Loucy (cell line): ENCODE results near the gene VKORC1.

Experiments
- H2AFZ ChIP-seq: fragments of 200-600 bp; sonication (generic); 2 replicates; pipeline ENCODE4 v1.6.0; 2016; ENCODE audit warnings: antibody characterized with exemption, mild to moderate bottlenecking, low read length, moderate library complexity
- H3F3A ChIP-seq: fragments of 200-600 bp; 2 replicates; pipeline ENCODE4 v1.6.0; 2016; ENCODE audit warnings: antibody characterized with exemption, low read depth, mild to moderate bottlenecking
- H3K27me3 ChIP-seq: fragments of 200-600 bp; sonication (generic); 2 replicates; pipeline ENCODE4 v1.6.1; 2014; ENCODE audit warnings: low read length, mild to moderate bottlenecking; ENCODE audit not compliant: insufficient read depth, poor library complexity, severe bottlenecking
- H3K36me3 ChIP-seq: fragments of 200-600 bp; sonication (generic); 2 replicates; pipeline ENCODE4 v1.6.1; 2016; ENCODE audit warnings: low read length; ENCODE audit not compliant: insufficient read depth
- H3K4me1 ChIP-seq: fragments of 200-600 bp; sonication (generic); 2 replicates; pipeline ENCODE4 v1.5.1; 2014; ENCODE audit warnings: low read length, mild to moderate bottlenecking; ENCODE audit not compliant: insufficient read depth, poor library complexity, severe bottlenecking
- H3K4me2 ChIP-seq: fragments of 200-600 bp; sonication (generic); 2 replicates; pipeline ENCODE4 v1.6.0; 2014; ENCODE audit warnings: antibody characterized with exemption, low read length, low read depth, mild to moderate bottlenecking; ENCODE audit not compliant: poor library complexity, severe bottlenecking
- H3K4me3 ChIP-seq: fragments of 200-600 bp; sonication (generic); 2 replicates; pipeline ENCODE4 v1.5.1; 2014; ENCODE audit warnings: low read length, mild to moderate bottlenecking, mixed read lengths; ENCODE audit not compliant: poor library complexity, severe bottlenecking
- H3K79me2 ChIP-seq: fragments of 200-600 bp; sonication (generic); 2 replicates; pipeline ENCODE4 v1.6.1; 2014; ENCODE audit warnings: low read length; ENCODE audit not compliant: insufficient read depth
- H3K9ac ChIP-seq: fragments of 200-600 bp; sonication (generic); 2 replicates; pipeline ENCODE4 v1.6.0; 2014; ENCODE audit warnings: mild to moderate bottlenecking, low read depth, low read length, moderate library complexity; ENCODE audit not compliant: poor library complexity, severe bottlenecking
- H3K9me2 ChIP-seq: fragments of 200-600 bp; sonication (generic); replicated peaks from 2 replicates; pipeline ENCODE4 v1.6.1; 2016; ENCODE audit warnings: low read depth, low read length, mixed read lengths
- H3K9me3 ChIP-seq: fragments of 200-600 bp; sonication (generic); 2 replicates; pipeline ENCODE4 v1.6.1; 2014; ENCODE audit warnings: mild to moderate bottlenecking, antibody characterized with exemption, low read length, low read depth; ENCODE audit not compliant: insufficient read depth
- H4K20me1 ChIP-seq: fragments of 200-600 bp; sonication (generic); 2 replicates; pipeline ENCODE4 v1.6.0; 2014; ENCODE audit warnings: antibody characterized with exemption, low read length, mild to moderate bottlenecking; ENCODE audit not compliant: insufficient read depth, poor library complexity, severe bottlenecking
- CTCF ChIP-seq: fragments of 200-600 bp; sonication (generic); conservative IDR thresholded peaks from 2 replicates; pipeline ENCODE4 v1.5.1; 2014; ENCODE audit warnings: mild to moderate bottlenecking, antibody characterized with exemption, low read length
- EZH2phosphoT487 ChIP-seq: fragments of 200-600 bp; IDR thresholded peaks from 2 replicates; pipeline ENCODE4 v1.6.1; 2018; ENCODE audit warnings: antibody characterized with exemption, mild to moderate bottlenecking, moderate library complexity, borderline replicate concordance

Gene VKORC1

DNA sequence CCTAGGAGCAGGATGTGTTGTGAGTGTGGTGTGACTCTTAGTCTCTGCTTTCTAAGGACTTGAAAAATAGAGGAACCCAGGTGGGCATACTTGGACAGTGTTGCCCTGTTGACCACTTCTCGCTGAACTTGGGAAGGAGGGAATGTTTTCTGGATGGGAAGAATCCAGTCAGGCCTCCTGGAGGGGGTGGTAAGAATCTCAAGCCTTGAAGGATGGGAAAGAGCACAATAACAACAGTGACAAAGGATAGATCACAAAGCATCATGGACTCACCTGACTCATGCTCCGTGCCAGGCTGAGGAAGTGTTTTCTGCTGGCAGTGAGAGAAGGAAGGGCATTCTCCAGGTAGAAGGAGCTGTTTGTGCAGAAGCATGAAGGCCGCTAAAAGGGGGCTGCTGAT lies 31.2 kb upstream of the VKORC1 start:
- Histone ChIP-seq H3K79me2 (peaks cover 3% of the 10 kb centered on the region; the same call in 1 of the 2 replicates), H3K9me2 (no peaks in the 10 kb centered on the region), H3K36me3 (peaks cover 9% of the 10 kb centered on the region; the same call in 1 of the 2 replicates), H3F3A (no peaks in the 10 kb centered on the region), H4K20me1 (no peaks in the 10 kb centered on the region), H3K4me2 (no peak overlapping the region), H3K9me3 (no peaks in the 10 kb centered on the region), H3K9ac (no peak overlapping the region), H2AFZ (no peak overlapping the region), H3K4me1 (no peaks in the 10 kb centered on the region), H3K27me3 (no peaks in the 10 kb centered on the region), H3K4me3 (no peak overlapping the region)
- no peak for TF ChIP-seq CTCF

DNA sequence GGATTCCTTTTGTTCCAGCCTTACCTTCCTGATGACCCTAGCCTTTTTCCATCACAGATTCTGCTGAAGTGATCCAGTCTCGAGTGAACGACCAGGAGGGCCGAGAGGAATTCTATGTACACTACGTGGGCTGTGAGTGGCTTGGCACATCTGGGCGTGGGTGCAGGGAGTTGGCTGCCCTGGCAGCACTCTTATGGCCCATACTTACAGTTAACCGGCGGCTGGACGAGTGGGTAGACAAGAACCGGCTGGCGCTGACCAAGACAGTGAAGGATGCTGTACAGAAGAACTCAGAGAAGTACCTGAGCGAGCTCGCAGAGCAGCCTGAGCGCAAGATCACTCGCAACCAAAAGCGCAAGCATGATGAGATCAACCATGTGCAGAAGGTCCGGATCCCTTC lies 25.5 kb upstream of the VKORC1 start:
- Histone ChIP-seq H3F3A (no peaks in the 10 kb centered on the region), H3K4me3 (no peak overlapping the region), H3K27me3 (no peaks in the 10 kb centered on the region), H3K36me3 (peaks cover 19% of the 10 kb centered on the region; the same call in 1 of the 2 replicates), H3K79me2 (peaks cover 28% of the 10 kb centered on the region), H4K20me1 (peaks cover 21% of the 10 kb centered on the region), H3K9me3 (no peaks in the 10 kb centered on the region), H3K9ac (no peak overlapping the region), H3K4me1 (peaks cover 7% of the 10 kb centered on the region), H2AFZ (no peak overlapping the region), H3K9me2 (no peaks in the 10 kb centered on the region), H3K4me2 (no peak overlapping the region)
- no peak for TF ChIP-seq EZH2phosphoT487
- TF ChIP-seq CTCF, result no peak

DNA sequence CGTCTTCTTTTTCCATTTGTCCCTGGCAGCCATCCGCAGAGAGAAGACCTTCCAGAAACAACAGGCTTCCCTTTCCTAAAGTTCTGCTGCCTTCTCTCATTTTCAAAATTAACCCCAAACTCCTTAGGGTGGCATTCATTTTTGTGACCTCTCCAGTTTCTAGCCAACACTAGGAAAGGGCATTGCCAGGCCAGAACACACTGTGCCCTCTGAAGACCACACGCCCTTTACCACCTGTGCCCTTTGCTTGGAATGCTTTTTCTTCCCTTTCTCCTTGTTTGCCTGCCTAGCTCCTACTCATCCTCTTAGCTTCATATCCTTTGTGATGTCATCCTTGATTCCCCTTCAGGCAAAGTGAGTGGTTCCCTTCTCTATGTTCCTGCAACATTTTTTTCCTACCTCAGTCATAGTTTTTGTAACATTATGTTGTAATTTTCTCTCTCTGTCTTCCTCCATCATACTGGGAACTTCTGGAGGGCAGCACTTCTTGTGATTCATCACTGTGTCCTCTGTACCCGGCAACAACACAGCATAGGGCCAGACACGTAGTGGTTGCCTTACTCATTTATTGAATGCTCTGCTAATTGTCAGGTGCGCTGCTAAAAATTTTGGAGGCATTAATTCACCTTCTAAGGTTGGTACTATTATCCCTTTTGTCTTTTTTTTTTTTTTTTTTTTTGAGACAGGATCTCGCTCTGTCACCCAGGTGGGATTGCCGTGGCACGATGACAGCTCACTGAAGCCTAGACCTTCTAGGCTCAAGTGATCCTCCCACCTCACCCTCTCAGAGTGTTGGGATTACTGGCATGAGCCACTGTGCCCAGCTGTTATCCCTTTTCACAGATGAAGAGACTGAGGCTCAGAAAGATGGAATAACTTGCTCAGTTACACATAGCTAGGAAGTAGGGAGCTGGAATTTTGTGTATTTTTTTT lies 23.9 kb upstream of the VKORC1 start:
- no peak overlapping the region for H2AFZ ChIP-seq
- H3K36me3 ChIP-seq, result peaks cover 19% of the 10 kb centered on the region; the same call in 1 of the 2 replicates
- H4K20me1 ChIP-seq, result peaks cover 21% of the 10 kb centered on the region
- no peaks in the 10 kb centered on the region for H3K9me3 ChIP-seq
- H3F3A ChIP-seq, result peaks cover 4% of the 10 kb centered on the region; the same call in 1 of the 2 replicates
- H3K79me2 ChIP-seq, result peaks cover 28% of the 10 kb centered on the region
- H3K9ac ChIP-seq, result peak overlapping the region; percentile 83
- peak overlapping the region; percentile 94 for H3K4me2 ChIP-seq
- no peak for TF ChIP-seq EZH2phosphoT487
- no peak for TF ChIP-seq CTCF
- peaks cover 7% of the 10 kb centered on the region for H3K4me1 ChIP-seq
- peak overlapping the region; percentile 92 for H3K4me3 ChIP-seq
- H3K27me3 ChIP-seq, result no peaks in the 10 kb centered on the region
- no peaks in the 10 kb centered on the region for H3K9me2 ChIP-seq
